HepG2 (cell line): ENCODE data around the gene BBS12. TPM values are rescaled to one million over a fixed set of nuclear protein-coding genes. Genes with fewer than 3 reads are reported as not detected.
A peak's percentile ranks its signal among the peaks of the same experiment; 100 is the strongest.

Source experiments
- AGO2 ChIP-seq: fragments of 200-400 bp; formaldehyde crosslinking; optimal IDR thresholded peaks from 2 replicates; pipeline ENCODE3; 2017; ENCODE audit warnings: mild to moderate bottlenecking, low read depth, low read length, moderate library complexity
- ETV6 ChIP-seq: sonication (generic); formaldehyde crosslinking; conservative IDR thresholded peaks from 2 replicates; pipeline ENCODE4 v1.4.0; 2020; ENCODE audit warnings: missing genetic modification reagents
- KAT8 ChIP-seq: IDR thresholded peaks from 2 replicates; pipeline ENCODE4 v1.6.1; 2016; ENCODE audit warnings: missing genetic modification reagents, missing compliant biosample characterization
- PITX1 ChIP-seq: sonication (generic); formaldehyde crosslinking; IDR thresholded peaks from 2 replicates; pipeline ENCODE4 v1.5.1; 2020; ENCODE audit warnings: mild to moderate bottlenecking, missing genetic modification reagents
- RBAK ChIP-seq: sonication (generic); formaldehyde crosslinking; IDR thresholded peaks from 2 replicates; pipeline ENCODE4 v1.5.1; 2020; ENCODE audit warnings: mild to moderate bottlenecking, missing genetic modification reagents
- RELA ChIP-seq: sonication (generic); formaldehyde crosslinking; IDR thresholded peaks from 2 replicates; pipeline ENCODE4 v1.4.0; 2020; ENCODE audit warnings: missing genetic modification reagents
- RFX1 ChIP-seq: fragments of 450-650 bp; IDR thresholded peaks from 2 replicates; pipeline ENCODE4 v1.6.1; 2017
- SNAPC2 ChIP-seq: sonication (generic); formaldehyde crosslinking; IDR thresholded peaks from 2 replicates; pipeline ENCODE4 v1.8.1; 2022; ENCODE audit warnings: mild to moderate bottlenecking, missing genetic modification reagents
- SRY ChIP-seq: sonication (generic); formaldehyde crosslinking; IDR thresholded peaks from 2 replicates; pipeline ENCODE4 v1.8.0; 2022; ENCODE audit warnings: mild to moderate bottlenecking, missing genetic modification reagents
- SSRP1 ChIP-seq: IDR thresholded peaks from 2 replicates; pipeline ENCODE4 v1.6.1; 2016; ENCODE audit warnings: control low read depth
- STAT5B ChIP-seq: sonication (generic); formaldehyde crosslinking; IDR thresholded peaks from 2 replicates; pipeline ENCODE4 v1.4.0; 2020; ENCODE audit warnings: missing genetic modification reagents
- TCF7 ChIP-seq: sonication (generic); IDR thresholded peaks from 2 replicates; pipeline ENCODE4 v1.6.1; 2016; ENCODE audit warnings: antibody characterized with exemption, low read depth
- ZFAT ChIP-seq: sonication (generic); formaldehyde crosslinking; conservative IDR thresholded peaks from 2 replicates; pipeline ENCODE4 v1.8.1; 2023; ENCODE audit warnings: missing genetic modification reagents, inconsistent platforms
- ZFP1 ChIP-seq: IDR thresholded peaks from 2 replicates; pipeline ENCODE4 v1.6.1; 2016
- ZFX ChIP-seq: sonication (generic); formaldehyde crosslinking; IDR thresholded peaks from 2 replicates; pipeline ENCODE4 v1.4.0; 2020; ENCODE audit warnings: mild to moderate bottlenecking, low read depth, missing genetic modification reagents, moderate library complexity
- ZNF282 ChIP-seq: fragments of 450-650 bp; IDR thresholded peaks from 2 replicates; pipeline ENCODE4 v1.6.1; 2018; ENCODE audit not compliant: partially characterized antibody
- ZNF296 ChIP-seq: sonication (generic); formaldehyde crosslinking; conservative IDR thresholded peaks from 2 replicates; pipeline ENCODE4 v1.5.0; 2020; ENCODE audit warnings: mild to moderate bottlenecking, missing genetic modification reagents
- ZNF446 ChIP-seq: sonication (generic); formaldehyde crosslinking; IDR thresholded peaks from 2 replicates; pipeline ENCODE4 v1.5.0; 2020; ENCODE audit warnings: mild to moderate bottlenecking, missing genetic modification reagents
- ZNF451 ChIP-seq: sonication (generic); formaldehyde crosslinking; IDR thresholded peaks from 2 replicates; pipeline ENCODE4 v1.5.0; 2020; ENCODE audit warnings: mild to moderate bottlenecking, missing genetic modification reagents
- ZSCAN22 ChIP-seq: sonication (generic); formaldehyde crosslinking; IDR thresholded peaks from 2 replicates; pipeline ENCODE4 v1.4.0; 2020; ENCODE audit warnings: mild to moderate bottlenecking, missing genetic modification reagents
- polyA plus RNA-seq, 8 experiments: library from polyadenylated mRNA; depleted of rRNA in 3 of 8; stranded (reverse) in 7 of 8; unstranded in 1 of 8; fragments of >200 nt; fragmentation: Illumina TruSeq in 4 of 8; extraction: Trizol in 4 of 8; gene quantifications; 2 replicates each; pipeline versions ENCODE4 v1.2.1 to v1.2.3, GENCODE V29; 2011 to 2016; ENCODE audit warnings: low read depth in 4 of 8, missing spikeins in 1 of 8, mixed read lengths in 1 of 8; ENCODE audit not compliant: insufficient read depth in 1 of 8
- total RNA-seq, 5 experiments: library from RNA; depleted of rRNA; stranded (reverse); fragments of >200 nt; fragmentation: Illumina TruSeq; extraction: Trizol; gene quantifications; 2 replicates each; pipeline ENCODE4 v1.2.3, GENCODE V29; 2016; ENCODE audit warnings: low read depth in 1 of 5
- TF ChIP-seq, protein P1 (sequence below): sonication (generic); formaldehyde crosslinking; IDR thresholded peaks from 2 replicates; pipeline ENCODE4 v1.5.1; 2020; ENCODE audit warnings: mild to moderate bottlenecking, missing genetic modification reagents, borderline replicate concordance
- TF ChIP-seq, protein P2 (sequence below): IDR thresholded peaks from 2 replicates; pipeline ENCODE4 v1.6.1; 2012; ENCODE audit warnings: inconsistent platforms
- TF ChIP-seq, protein P3 (sequence below), 2 experiments: IDR thresholded peaks; 2 replicates each; pipeline ENCODE4 v1.6.1; 2011 to 2012; ENCODE audit warnings: low read length in 2 of 2, borderline replicate concordance in 1 of 2, low read depth in 1 of 2, mild to moderate bottlenecking in 1 of 2, moderate library complexity in 1 of 2
- TF ChIP-seq, protein P4 (sequence below): sonication (generic); IDR thresholded peaks from 2 replicates; pipeline ENCODE4 v1.6.1; 2016; ENCODE audit warnings: low read depth, borderline replicate concordance
- TF ChIP-seq, protein P5 (sequence below): sonication (generic); formaldehyde crosslinking; IDR thresholded peaks from 2 replicates; pipeline ENCODE4 v1.8.1; 2023; ENCODE audit warnings: missing genetic modification reagents, inconsistent platforms, borderline replicate concordance

Gene BBS12
- total and polyA plus RNA-seq, 2 of the 13 experiments (the other 11 are each of a cell fraction or from before 2014, with no cell fraction given): 0.32 to 1.7 TPM

DNA sequence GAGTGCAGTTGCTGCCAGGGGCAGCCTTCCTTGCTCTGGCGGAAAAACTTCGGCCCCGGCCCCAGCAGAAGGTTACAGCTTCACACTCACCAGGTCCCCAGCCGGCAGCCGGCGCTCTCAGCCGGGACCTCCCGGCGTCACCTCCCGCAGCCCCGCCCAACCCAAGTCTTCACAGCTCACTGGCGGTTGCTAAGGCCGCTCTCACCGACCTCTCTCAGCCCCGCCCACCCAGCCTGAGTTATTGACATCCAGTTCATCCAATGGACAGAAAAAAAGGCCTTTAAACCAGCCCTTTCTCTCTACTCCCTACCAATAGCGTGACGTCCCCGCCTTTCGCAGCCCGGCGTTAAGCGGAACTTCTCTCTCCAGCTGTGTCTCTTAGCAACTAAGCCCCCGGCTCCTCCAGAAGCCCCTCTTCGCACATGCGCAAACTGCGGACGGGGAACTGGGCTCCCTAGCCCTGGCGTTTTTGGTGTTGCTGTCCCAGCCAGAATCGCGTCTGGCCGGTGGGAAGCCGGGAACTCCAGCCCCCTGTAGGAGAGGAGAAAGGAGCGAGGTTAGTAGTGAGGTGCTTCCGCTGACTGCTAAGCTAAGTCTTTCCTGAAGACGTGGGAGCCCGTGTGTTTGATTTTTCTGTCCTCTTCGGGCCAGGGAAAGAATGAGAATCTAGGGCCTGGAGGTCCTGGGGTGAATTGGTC lies at the start of gene BBS12 (continued):
- TF ChIP-seq ZNF446 (CRISPR knock-in tag): no peak
- TF ChIP-seq, protein P1, sequence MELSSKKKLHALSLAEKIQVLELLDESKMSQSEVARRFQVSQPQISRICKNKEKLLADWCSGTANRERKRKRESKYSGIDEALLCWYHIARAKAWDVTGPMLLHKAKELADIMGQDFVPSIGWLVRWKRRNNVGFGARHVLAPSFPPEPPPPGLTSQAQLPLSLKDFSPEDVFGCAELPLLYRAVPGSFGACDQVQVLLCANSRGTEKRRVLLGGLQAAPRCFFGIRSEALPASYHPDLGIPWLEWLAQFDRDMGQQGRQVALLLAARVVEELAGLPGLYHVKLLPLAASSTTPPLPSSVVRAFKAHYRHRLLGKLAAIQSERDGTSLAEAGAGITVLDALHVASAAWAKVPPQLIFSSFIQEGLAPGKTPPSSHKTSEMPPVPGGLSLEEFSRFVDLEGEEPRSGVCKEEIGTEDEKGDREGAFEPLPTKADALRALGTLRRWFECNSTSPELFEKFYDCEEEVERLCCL (CRISPR knock-in tag): no peak
- no peak for TF ChIP-seq RBAK
- no peak for TF ChIP-seq ZNF282
- no peak for TF ChIP-seq ZNF296
- 0 out of 2 replicates have a peak, but pooled peaks have one; percentile 38 for TF ChIP-seq KAT8
- TF ChIP-seq, protein P2, sequence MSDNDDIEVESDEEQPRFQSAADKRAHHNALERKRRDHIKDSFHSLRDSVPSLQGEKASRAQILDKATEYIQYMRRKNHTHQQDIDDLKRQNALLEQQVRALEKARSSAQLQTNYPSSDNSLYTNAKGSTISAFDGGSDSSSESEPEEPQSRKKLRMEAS: peak; percentile 38; the same call in 1 of the 2 replicates
- TF ChIP-seq ZFP1: no peak
- 0 out of 2 replicates have a peak, but pooled peaks have one; percentile 25 for TF ChIP-seq SRY (CRISPR knock-in tag)
- TF ChIP-seq ZNF451 (CRISPR knock-in tag): peak; percentile 39; the same call in 1 of the 2 replicates
- TF ChIP-seq ZFAT (CRISPR knock-in tag): no peak
- no peak for TF ChIP-seq SSRP1 (CRISPR knock-in tag)
- no peak for TF ChIP-seq TCF7
- TF ChIP-seq SNAPC2 (CRISPR knock-in tag): no peak
- TF ChIP-seq RELA (CRISPR knock-in tag): no peak
- TF ChIP-seq, protein P3, sequence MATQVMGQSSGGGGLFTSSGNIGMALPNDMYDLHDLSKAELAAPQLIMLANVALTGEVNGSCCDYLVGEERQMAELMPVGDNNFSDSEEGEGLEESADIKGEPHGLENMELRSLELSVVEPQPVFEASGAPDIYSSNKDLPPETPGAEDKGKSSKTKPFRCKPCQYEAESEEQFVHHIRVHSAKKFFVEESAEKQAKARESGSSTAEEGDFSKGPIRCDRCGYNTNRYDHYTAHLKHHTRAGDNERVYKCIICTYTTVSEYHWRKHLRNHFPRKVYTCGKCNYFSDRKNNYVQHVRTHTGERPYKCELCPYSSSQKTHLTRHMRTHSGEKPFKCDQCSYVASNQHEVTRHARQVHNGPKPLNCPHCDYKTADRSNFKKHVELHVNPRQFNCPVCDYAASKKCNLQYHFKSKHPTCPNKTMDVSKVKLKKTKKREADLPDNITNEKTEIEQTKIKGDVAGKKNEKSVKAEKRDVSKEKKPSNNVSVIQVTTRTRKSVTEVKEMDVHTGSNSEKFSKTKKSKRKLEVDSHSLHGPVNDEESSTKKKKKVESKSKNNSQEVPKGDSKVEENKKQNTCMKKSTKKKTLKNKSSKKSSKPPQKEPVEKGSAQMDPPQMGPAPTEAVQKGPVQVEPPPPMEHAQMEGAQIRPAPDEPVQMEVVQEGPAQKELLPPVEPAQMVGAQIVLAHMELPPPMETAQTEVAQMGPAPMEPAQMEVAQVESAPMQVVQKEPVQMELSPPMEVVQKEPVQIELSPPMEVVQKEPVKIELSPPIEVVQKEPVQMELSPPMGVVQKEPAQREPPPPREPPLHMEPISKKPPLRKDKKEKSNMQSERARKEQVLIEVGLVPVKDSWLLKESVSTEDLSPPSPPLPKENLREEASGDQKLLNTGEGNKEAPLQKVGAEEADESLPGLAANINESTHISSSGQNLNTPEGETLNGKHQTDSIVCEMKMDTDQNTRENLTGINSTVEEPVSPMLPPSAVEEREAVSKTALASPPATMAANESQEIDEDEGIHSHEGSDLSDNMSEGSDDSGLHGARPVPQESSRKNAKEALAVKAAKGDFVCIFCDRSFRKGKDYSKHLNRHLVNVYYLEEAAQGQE (IDR thresholded peaks at IDR 0.05; ENCODE audit: borderline replicate concordance in 1 of 2, low read depth in 1 of 2, low read length in 2 of 2): no peak; a peak in 1 of 4 replicates
- TF ChIP-seq STAT5B: no peak
- TF ChIP-seq, protein P4, sequence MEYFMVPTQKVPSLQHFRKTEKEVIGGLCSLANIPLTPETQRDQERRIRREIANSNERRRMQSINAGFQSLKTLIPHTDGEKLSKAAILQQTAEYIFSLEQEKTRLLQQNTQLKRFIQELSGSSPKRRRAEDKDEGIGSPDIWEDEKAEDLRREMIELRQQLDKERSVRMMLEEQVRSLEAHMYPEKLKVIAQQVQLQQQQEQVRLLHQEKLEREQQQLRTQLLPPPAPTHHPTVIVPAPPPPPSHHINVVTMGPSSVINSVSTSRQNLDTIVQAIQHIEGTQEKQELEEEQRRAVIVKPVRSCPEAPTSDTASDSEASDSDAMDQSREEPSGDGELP: peak; percentile 98
- no peak for TF ChIP-seq ETV6 (CRISPR knock-in tag)
- TF ChIP-seq RFX1: peak; percentile 95
- TF ChIP-seq, protein P5, sequence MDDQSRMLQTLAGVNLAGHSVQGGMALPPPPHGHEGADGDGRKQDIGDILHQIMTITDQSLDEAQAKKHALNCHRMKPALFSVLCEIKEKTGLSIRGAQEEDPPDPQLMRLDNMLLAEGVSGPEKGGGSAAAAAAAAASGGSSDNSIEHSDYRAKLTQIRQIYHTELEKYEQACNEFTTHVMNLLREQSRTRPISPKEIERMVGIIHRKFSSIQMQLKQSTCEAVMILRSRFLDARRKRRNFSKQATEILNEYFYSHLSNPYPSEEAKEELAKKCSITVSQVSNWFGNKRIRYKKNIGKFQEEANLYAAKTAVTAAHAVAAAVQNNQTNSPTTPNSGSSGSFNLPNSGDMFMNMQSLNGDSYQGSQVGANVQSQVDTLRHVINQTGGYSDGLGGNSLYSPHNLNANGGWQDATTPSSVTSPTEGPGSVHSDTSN (CRISPR knock-in tag): peak; percentile 81; the same call in 1 of the 2 replicates
- peak; percentile 22; the same call in 1 of the 2 replicates for TF ChIP-seq PITX1 (CRISPR knock-in tag)
- peak; percentile 63 for TF ChIP-seq ZFX (CRISPR knock-in tag)
- TF ChIP-seq AGO2: no peak
- no peak for TF ChIP-seq ZSCAN22
